ENCODE measurements around the gene PBX4. TPM values are rescaled to one million over a fixed set of nuclear protein-coding genes. Genes with fewer than 3 reads are reported as not detected.

The PBX4 gene
- total and polyA plus RNA-seq, 2 experiments from 2014 or later: 3.2 to 4.3 TPM

DNA sequence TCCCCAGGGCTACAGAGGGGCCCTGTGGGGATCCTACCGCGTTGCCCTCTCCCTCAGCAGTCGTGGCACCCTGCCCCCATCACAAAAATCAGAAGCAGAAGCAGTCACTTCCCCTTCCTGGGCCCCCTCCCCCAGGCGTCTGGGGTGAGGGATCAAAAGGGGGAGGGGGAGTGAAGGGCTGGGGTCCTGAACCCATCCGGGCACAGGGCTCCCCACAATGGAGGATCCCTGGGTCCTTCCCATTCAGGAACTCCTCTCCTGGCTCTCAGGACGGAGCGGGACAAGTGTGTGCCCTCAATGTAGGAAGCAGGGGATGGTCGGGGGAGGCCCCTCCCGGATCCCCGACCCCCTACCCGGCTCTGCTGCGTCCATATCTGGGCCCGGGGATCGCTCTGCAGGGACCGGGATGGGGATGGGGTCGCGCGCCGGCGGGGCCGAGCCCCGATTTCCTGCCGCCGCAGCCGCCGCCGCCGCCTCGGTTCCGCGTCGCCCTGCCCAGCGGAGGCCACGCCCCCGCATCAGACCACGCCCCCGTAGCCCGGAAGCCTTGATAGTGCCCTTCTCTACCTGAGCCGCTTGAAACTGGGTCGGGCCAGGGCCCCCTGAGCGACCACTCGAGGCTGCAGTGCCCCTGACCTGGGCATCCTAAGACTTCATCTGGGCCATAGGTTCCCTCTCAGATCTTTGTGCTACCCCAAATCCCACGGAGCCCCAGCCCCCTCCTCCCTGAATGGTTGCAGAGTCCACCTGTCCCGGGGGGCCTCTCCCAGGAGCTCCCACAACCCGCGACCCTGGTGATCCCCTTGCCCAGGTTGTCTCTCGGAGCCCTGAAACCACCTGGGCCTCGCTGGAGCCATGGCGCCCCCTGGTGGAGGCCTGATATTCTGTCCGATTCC, 24.9 kb upstream of the PBX4 start, which contains the start of gene GMIP:
Gene GMIP (minus strand): TSS at position 500 of the 896 bp plus-strand sequence. CDS start 128 bp downstream, at position 372.
- TF ChIP-seq, protein P1, sequence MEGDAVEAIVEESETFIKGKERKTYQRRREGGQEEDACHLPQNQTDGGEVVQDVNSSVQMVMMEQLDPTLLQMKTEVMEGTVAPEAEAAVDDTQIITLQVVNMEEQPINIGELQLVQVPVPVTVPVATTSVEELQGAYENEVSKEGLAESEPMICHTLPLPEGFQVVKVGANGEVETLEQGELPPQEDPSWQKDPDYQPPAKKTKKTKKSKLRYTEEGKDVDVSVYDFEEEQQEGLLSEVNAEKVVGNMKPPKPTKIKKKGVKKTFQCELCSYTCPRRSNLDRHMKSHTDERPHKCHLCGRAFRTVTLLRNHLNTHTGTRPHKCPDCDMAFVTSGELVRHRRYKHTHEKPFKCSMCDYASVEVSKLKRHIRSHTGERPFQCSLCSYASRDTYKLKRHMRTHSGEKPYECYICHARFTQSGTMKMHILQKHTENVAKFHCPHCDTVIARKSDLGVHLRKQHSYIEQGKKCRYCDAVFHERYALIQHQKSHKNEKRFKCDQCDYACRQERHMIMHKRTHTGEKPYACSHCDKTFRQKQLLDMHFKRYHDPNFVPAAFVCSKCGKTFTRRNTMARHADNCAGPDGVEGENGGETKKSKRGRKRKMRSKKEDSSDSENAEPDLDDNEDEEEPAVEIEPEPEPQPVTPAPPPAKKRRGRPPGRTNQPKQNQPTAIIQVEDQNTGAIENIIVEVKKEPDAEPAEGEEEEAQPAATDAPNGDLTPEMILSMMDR (IDR thresholded peaks at IDR 0.05; ENCODE audit: poor library complexity): peak; percentile 83
- TF ChIP-seq EZH2 (IDR thresholded peaks at IDR 0.05; ENCODE audit: borderline replicate concordance): no peak
- no peaks in the 10 kb centered on the region for H3K9me2 ChIP-seq (replicated peaks; ENCODE audit: insufficient read depth)
- peaks cover 4% of the 10 kb centered on the region for H3K4me1 ChIP-seq (ENCODE audit: insufficient read depth)
- 2% methylated on average over 41 of the region's 50 CpGs for WGBS (ENCODE audit: low lambda C conversion rate, missing lambda C conversion rate)
- H3K4me3 ChIP-seq: peak within 1 kb of the TSS; percentile 100
- no peaks in the 10 kb centered on the region for H3K9me3 ChIP-seq (ENCODE audit: low read depth)
- DNase-seq (ENCODE audit: low spot score): peak; percentile 85
- no peaks in the 10 kb centered on the region for H4K20me1 ChIP-seq (ENCODE audit: insufficient read depth, poor library complexity, severe bottlenecking)
- H3K4me2 ChIP-seq: peak within 1 kb of the TSS; percentile 100
- H3K27me3 ChIP-seq: no peaks in the 10 kb centered on the region
- peak within 1 kb of the TSS; percentile 96 for H3K27ac ChIP-seq
- H3K79me2 ChIP-seq: no peaks in the 10 kb centered on the region
- no peaks in the 10 kb centered on the region for H3K36me3 ChIP-seq (replicated peaks; ENCODE audit: insufficient read depth, low read depth)
- peak within 1 kb of the TSS; percentile 99 for H2AFZ ChIP-seq

DNA sequence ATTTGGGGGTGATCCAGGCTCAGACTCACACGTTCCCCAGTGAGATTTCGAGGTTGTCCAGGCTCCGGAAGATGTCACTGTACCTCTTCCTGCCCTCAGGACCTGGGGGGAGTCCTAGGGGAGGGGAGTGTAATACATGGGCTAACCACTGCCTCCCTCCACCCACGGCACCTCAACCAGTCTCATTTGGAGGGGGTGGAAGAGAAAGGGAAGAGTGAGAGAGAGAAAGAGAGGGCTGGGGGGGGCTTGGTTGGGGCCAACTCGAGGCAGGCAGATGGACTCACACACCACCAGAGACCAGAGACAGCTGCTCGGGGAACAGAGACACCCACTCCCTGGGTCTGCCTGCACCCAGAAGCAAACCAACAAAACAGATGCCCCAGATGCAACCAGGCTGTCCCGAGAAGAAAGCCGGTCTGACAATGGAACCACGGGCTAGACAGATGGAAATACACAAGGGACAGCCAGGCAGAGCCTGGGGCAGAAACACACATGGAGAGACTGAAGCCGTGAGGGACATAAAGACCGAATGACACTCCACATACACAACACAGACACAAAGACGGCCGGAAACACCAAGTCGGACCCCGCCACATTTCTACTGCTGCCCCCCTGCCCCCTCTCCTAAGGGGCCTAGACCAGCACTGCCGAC, 24.1 kb upstream of the PBX4 start:
- TF ChIP-seq, protein P1 (IDR thresholded peaks at IDR 0.05; ENCODE audit: poor library complexity): no peak
- no peak for TF ChIP-seq EZH2 (IDR thresholded peaks at IDR 0.05; ENCODE audit: borderline replicate concordance)
- TF ChIP-seq EZH2phosphoT487 (IDR thresholded peaks at IDR 0.05; ENCODE audit: low read depth, severe bottlenecking, unreplicated experiment): no peak
- H3K4me3 ChIP-seq: peak overlapping the region; percentile 100
- H2AFZ ChIP-seq: peak overlapping the region; percentile 99
- H3K79me2 ChIP-seq: no peaks in the 10 kb centered on the region
- H3K36me3 ChIP-seq (replicated peaks; ENCODE audit: insufficient read depth, low read depth): no peaks in the 10 kb centered on the region
- no peaks in the 10 kb centered on the region for H3K9me2 ChIP-seq (replicated peaks; ENCODE audit: insufficient read depth)
- no peak for DNase-seq (ENCODE audit: low spot score)
- peak overlapping the region; percentile 100 for H3K4me2 ChIP-seq
- H3K9me3 ChIP-seq (ENCODE audit: low read depth): no peaks in the 10 kb centered on the region
- no peaks in the 10 kb centered on the region for H3K27me3 ChIP-seq
- 15% methylated on average over 14 of the region's 16 CpGs for WGBS (ENCODE audit: low lambda C conversion rate, missing lambda C conversion rate)
- peaks cover 4% of the 10 kb centered on the region for H3K4me1 ChIP-seq (ENCODE audit: insufficient read depth)
- H3K27ac ChIP-seq: peak overlapping the region; percentile 96
- no peaks in the 10 kb centered on the region for H4K20me1 ChIP-seq (ENCODE audit: insufficient read depth, poor library complexity, severe bottlenecking)

DNA sequence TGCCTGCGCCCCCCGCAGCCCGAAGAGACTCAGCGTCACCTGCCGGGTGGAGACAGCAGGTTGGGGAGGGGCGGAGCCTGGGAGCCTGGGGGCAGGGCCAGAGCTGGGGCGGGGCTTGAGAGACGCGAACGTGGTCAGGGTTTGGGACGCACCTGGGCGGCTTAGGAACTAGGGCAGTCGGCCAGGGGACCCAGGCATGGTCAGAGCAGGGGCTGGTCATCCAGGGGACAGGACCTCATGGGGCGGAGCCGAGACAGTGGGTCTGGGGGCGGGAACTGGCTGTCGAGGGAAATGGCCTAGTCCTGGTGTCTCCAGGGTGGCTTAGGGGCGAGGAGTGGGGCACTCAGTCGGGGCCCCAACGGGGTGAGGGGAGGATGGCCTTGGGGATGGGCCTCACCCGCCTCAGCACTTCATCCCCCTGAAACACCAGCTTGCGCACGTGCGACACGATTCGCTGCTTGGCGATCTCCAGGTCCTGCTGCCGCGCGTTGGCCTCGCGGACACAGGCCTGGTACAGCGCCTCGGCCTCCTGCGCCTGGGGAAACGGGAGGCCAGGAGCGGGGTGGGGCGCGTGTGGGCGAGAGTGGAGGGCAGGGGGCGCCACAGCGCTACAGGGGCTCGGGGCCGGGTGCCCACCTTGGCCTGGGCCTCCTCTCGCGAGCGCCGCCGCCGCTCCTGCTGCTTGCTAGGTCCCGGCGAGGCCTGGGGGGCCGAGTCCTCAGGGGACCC, 19.2 kb upstream of the PBX4 start:
- no peak for TF ChIP-seq EZH2phosphoT487 (IDR thresholded peaks at IDR 0.05; ENCODE audit: low read depth, severe bottlenecking, unreplicated experiment)
- TF ChIP-seq, protein P1 (IDR thresholded peaks at IDR 0.05; ENCODE audit: poor library complexity): no peak
- TF ChIP-seq EZH2 (IDR thresholded peaks at IDR 0.05; ENCODE audit: borderline replicate concordance): no peak
- no peaks in the 10 kb centered on the region for H4K20me1 ChIP-seq (ENCODE audit: insufficient read depth, poor library complexity, severe bottlenecking)
- H3K4me2 ChIP-seq: no peak overlapping the region
- no peak overlapping the region for H3K4me3 ChIP-seq
- no peaks in the 10 kb centered on the region for H3K4me1 ChIP-seq (ENCODE audit: insufficient read depth)
- no peak overlapping the region for H2AFZ ChIP-seq
- no peak for DNase-seq (ENCODE audit: low spot score)
- WGBS (ENCODE audit: low lambda C conversion rate, missing lambda C conversion rate): 86% methylated on average over 18 of the region's 53 CpGs
- no peaks in the 10 kb centered on the region for H3K9me2 ChIP-seq (replicated peaks; ENCODE audit: insufficient read depth)
- H3K27ac ChIP-seq: no peak overlapping the region
- no peaks in the 10 kb centered on the region for H3K79me2 ChIP-seq
- no peaks in the 10 kb centered on the region for H3K27me3 ChIP-seq
- H3K36me3 ChIP-seq (replicated peaks; ENCODE audit: insufficient read depth, low read depth): no peaks in the 10 kb centered on the region
- no peaks in the 10 kb centered on the region for H3K9me3 ChIP-seq (ENCODE audit: low read depth)

All from hepatocyte (in vitro differentiated cells).